HUDEP-2 (cell line): ENCODE results near the gene RSAD2.

Experiments used
- DNase-seq, 76 experiments: peaks; one replicate each; lab custom pipeline; 2025; ENCODE audit not compliant: unreplicated experiment in 76 of 76; lab: John Stamatoyannopoulos, UW

Gene RSAD2

GRCh38 chr2:6941299-6942046 lies 63.9 kb downstream of the RSAD2 start:
- no peak for DNase-seq

GRCh38 chr2:6942848-6943247 lies 65.3 kb downstream of the RSAD2 start:
- no peak for DNase-seq

GRCh38 chr2:6943523-6943922 lies 65.9 kb downstream of the RSAD2 start:
- no peak for DNase-seq

- no peak for DNase-seq
These were observed 66.4 kb downstream of the RSAD2 start for GRCh38 chr2:6943971-6944370.

- no peak for DNase-seq
These were observed 67.0 kb downstream of the RSAD2 start for GRCh38 chr2:6944555-6944954.

GRCh38 chr2:6945087-6945813 lies 67.7 kb downstream of the RSAD2 start:
- DNase-seq: no peak

- no peak for DNase-seq
These were observed 68.2 kb downstream of the RSAD2 start for GRCh38 chr2:6945821-6946220.

GRCh38 chr2:6946722-6947121 lies 69.1 kb downstream of the RSAD2 start:
- DNase-seq: no peak
